ENCODE results near the gene SPPL3. TPM values are rescaled to one million over a fixed set of nuclear protein-coding genes. Genes with fewer than 3 reads are reported as not detected.
"Not testable (repeated sequence)": the region's sequence is repeated elsewhere in the genome, so short reads cannot be mapped to it uniquely, and the experiment has no call there.

The SPPL3 gene
- total RNA-seq (10 to 100 TPM; 13.9 to 63.4 (median 23.5) TPM), polyA plus RNA-seq (10 to 100 TPM in 1 of 3 donors, 1 to 10 TPM in 2; 5.0 to 13.4 (median 7.6) TPM)
- long read RNA-seq, donor 1, full-length matches to known transcripts = 6 of 6 reads
- long read RNA-seq, donor 1, partial matches to known transcripts = 0 of 6 reads
- long read RNA-seq, donor 1, other reads (novel, unspliced or antisense) = 0 of 6 reads
- long read RNA-seq, donor 2, full-length matches to known transcripts = 10 of 10 reads
- long read RNA-seq, donor 2, partial matches to known transcripts = 0 of 10 reads
- long read RNA-seq, donor 2, other reads (novel, unspliced or antisense) = 0 of 10 reads
- long read RNA-seq, donor 3, full-length matches to known transcripts = 4 of 4 reads
- long read RNA-seq, donor 3, partial matches to known transcripts = 0 of 4 reads
- long read RNA-seq, donor 3, other reads (novel, unspliced or antisense) = 0 of 4 reads
- long read RNA-seq, donor 4 = 0 reads
- long read RNA-seq, donor 5, full-length matches to known transcripts = 11 of 18 reads
- long read RNA-seq, donor 5, partial matches to known transcripts = 7 of 18 reads
- long read RNA-seq, donor 5, other reads (novel, unspliced or antisense) = 0 of 18 reads
- long read RNA-seq, donor 6, full-length matches to known transcripts = 18 of 18 reads
- long read RNA-seq, donor 6, partial matches to known transcripts = 0 of 18 reads
- long read RNA-seq, donor 6, other reads (novel, unspliced or antisense) = 0 of 18 reads
- long read RNA-seq, donor 7, full-length matches to known transcripts = 10 of 15 reads
- long read RNA-seq, donor 7, partial matches to known transcripts = 5 of 15 reads
- long read RNA-seq, donor 7, other reads (novel, unspliced or antisense) = 0 of 15 reads
- long read RNA-seq, donor 8, full-length matches to known transcripts = 14 of 14 reads
- long read RNA-seq, donor 8, partial matches to known transcripts = 0 of 14 reads
- long read RNA-seq, donor 8, other reads (novel, unspliced or antisense) = 0 of 14 reads
- long read RNA-seq, donor 9, full-length matches to known transcripts = 5 of 5 reads
- long read RNA-seq, donor 9, partial matches to known transcripts = 0 of 5 reads
- long read RNA-seq, donor 9, other reads (novel, unspliced or antisense) = 0 of 5 reads
- long read RNA-seq, donor 10, full-length matches to known transcripts = 2 of 2 reads
- long read RNA-seq, donor 10, partial matches to known transcripts = 0 of 2 reads
- long read RNA-seq, donor 10, other reads (novel, unspliced or antisense) = 0 of 2 reads

- DNase-seq = peak; percentile 94 to 98
- Histone ChIP-seq H3K36me3 (peaks cover 0 to 4% (median 2%) of the 10 kb centered on the region in 4 donors), H3K27me3 (no peaks in the 10 kb centered on the region), H3K27ac (peak within 1 kb of the TSS; percentile 84 to 96 (median 91)), H3K4me1 (peaks cover 12 to 44% (median 34%) of the 10 kb centered on the region in 4 donors), H3K9me3 (no peaks in the 10 kb centered on the region), H3K4me3 (peak within 1 kb of the TSS; percentile 97 to 100 (median 100))
- WGBS, 5 donors = 0 to 1% (median 1%) methylated on average over 11 to 66 of the region's 66 CpGs
- TF ChIP-seq EP300 (IDR thresholded peaks at IDR 0.05) (no peak), POLR2A (IDR thresholded peaks at IDR 0.05) (no peak), POLR2AphosphoS5 (IDR thresholded peaks at IDR 0.05) (peak; percentile 59 to 92 (median 73)), CTCF (IDR thresholded peaks at IDR 0.05) (peak in 1 of 7 experiments; percentile 10)
- intact Hi-C loops (cut with DNase I; ENCODE audit: low total_unique reads) = no loop called here
These were observed at the start of gene SPPL3 for GRCh38 chr12:120904197-120904773. SPPL3 (minus strand) TSS chr12:120904358; CDS start chr12:120903867, 491 bp downstream.

GRCh38 chr12:120950807-120951206 lies 46.6 kb upstream of the SPPL3 start:
- H3K4me3 ChIP-seq = no peak overlapping the region
- TF ChIP-seq EP300 (IDR thresholded peaks at IDR 0.05) = no peak
- TF ChIP-seq CTCF (IDR thresholded peaks at IDR 0.05) = no peak
- no peak for TF ChIP-seq POLR2A (IDR thresholded peaks at IDR 0.05)
- no peak for TF ChIP-seq POLR2AphosphoS5 (IDR thresholded peaks at IDR 0.05)
- H3K27me3 ChIP-seq = no peaks in the 10 kb centered on the region
- no peaks in the 10 kb centered on the region for H3K4me1 ChIP-seq
- no peak for DNase-seq
- H3K27ac ChIP-seq = no peak overlapping the region
- peaks cover 0 to 8% (median 3%) of the 10 kb centered on the region in 4 donors for H3K9me3 ChIP-seq
- no peaks in the 10 kb centered on the region for H3K36me3 ChIP-seq
- WGBS, 5 donors = 91 to 99% (median 96%) methylated on average over 5 of the region's 5 CpGs
- intact Hi-C loops (cut with DNase I; ENCODE audit: low total_unique reads) = no loop called here

GRCh38 chr12:120950260-120950799 lies 46.2 kb upstream of the SPPL3 start:
- intact Hi-C loops (cut with DNase I; ENCODE audit: low total_unique reads) = not testable (repeated sequence)
- WGBS, 5 donors = 95 to 98% (median 95%) methylated on average over 29 to 31 of the region's 31 CpGs; no CpG with 5 or more reads in 1 of the 5 donors

GRCh38 chr12:120945516-120945915 lies 41.4 kb upstream of the SPPL3 start:
- H3K36me3 ChIP-seq; H3K27ac ChIP-seq; H3K27me3 ChIP-seq; DNase-seq; H3K4me1 ChIP-seq; H3K4me3 ChIP-seq; intact Hi-C loops (cut with DNase I; ENCODE audit: low total_unique reads); H3K9me3 ChIP-seq: not testable (repeated sequence)
- 73 to 85% (median 75%) methylated on average over 6 of the region's 6 CpGs for WGBS, 5 donors

More at GRCh38 chr12:120950260-120950799, 46.2 kb upstream of the SPPL3 start:
- H3K9me3 ChIP-seq, H3K27me3 ChIP-seq, H3K4me1 ChIP-seq, H3K4me3 ChIP-seq, H3K27ac ChIP-seq, H3K36me3 ChIP-seq, DNase-seq: not testable (repeated sequence)

Data from stomach (tissue), 19 donors.